Stimulated activated CD4-positive, alpha-beta T cell treated with anti-CD3 and anti-CD28 coated beads, TNF-alpha, amount 100 ng/mL, for 48 hours (primary cell): ENCODE data around the gene ARHGEF38.
"Not testable (repeated sequence)": the region's sequence is repeated elsewhere in the genome, so short reads cannot be mapped to it uniquely, and the experiment has no call there.

ENCODE experiments used
- DNase-seq, 3 donors: peaks; one replicate each; pipeline ENCODE4 v3.0.0-alpha.2; 2020; ENCODE audit warnings: low read depth in 3 of 3

Gene ARHGEF38

GRCh38 chr4:105712766-105713165 lies 160.3 kb downstream of the ARHGEF38 start:
- DNase-seq = no peak

- no peak for DNase-seq
These were observed 161.7 kb downstream of the ARHGEF38 start for GRCh38 chr4:105714071-105714521.

GRCh38 chr4:105714932-105715331 lies 162.5 kb downstream of the ARHGEF38 start:
- DNase-seq = no peak

GRCh38 chr4:105715692-105716278 lies 163.4 kb downstream of the ARHGEF38 start:
- DNase-seq = no peak

GRCh38 chr4:105719204-105719603 lies 166.8 kb downstream of the ARHGEF38 start:
- DNase-seq = no peak

- DNase-seq = no peak
These were observed 173.2 kb downstream of the ARHGEF38 start for GRCh38 chr4:105725623-105726022.

- DNase-seq = not testable (repeated sequence)
These were observed 177.5 kb downstream of the ARHGEF38 start for GRCh38 chr4:105729895-105730294.
